Testis (tissue), 3 donors: Measurements from ENCODE around the gene CA6. TPM values are rescaled to one million over a fixed set of nuclear protein-coding genes. Genes with fewer than 3 reads are reported as not detected.

ENCODE experiments used
- DNase-seq: peaks from one replicate; pipeline ENCODE4 v3.0.0-alpha.2; 2019
- H3K27ac ChIP-seq, 2 donors: fragments of 200-600 bp; sonication (generic); one replicate each; pipeline ENCODE4 v1.5.1; 2019
- H3K27me3 ChIP-seq: fragments of 200-600 bp; sonication (generic); one replicate; pipeline ENCODE4 v1.5.1; 2019
- H3K36me3 ChIP-seq: fragments of 200-600 bp; sonication (generic); one replicate; pipeline ENCODE4 v1.5.1; 2017; ENCODE audit warnings: low read depth; ENCODE audit errors: missing control alignments
- H3K4me1 ChIP-seq: fragments of 200-600 bp; sonication (generic); one replicate; pipeline ENCODE4 v1.5.1; 2019
- H3K4me3 ChIP-seq, 2 donors: fragments of 200-600 bp; sonication (generic); one replicate each; pipeline ENCODE4 v1.5.1; 2017 to 2019
- H3K9me3 ChIP-seq: fragments of 200-600 bp; sonication (generic); one replicate; pipeline ENCODE4 v1.5.1; 2017
- POLR2A ChIP-seq: fragments of 450-650 bp; IDR thresholded peaks from one replicate; pipeline ENCODE4 v1.6.1; 2017; ENCODE audit warnings: antibody characterized with exemption, mild to moderate bottlenecking, moderate library complexity
- whole genome bisulfite sequencing, 2 donors: methylation state at CpG; one replicate each; pipeline ENCODE4 v1.1.5; 2018; 5-methylcytosine and 5-hydroxymethylcytosine counted together
- intact Hi-C: fragments of 100-400 bp; cut with DNase I; formaldehyde crosslinking; loops from one replicate; pipeline ENCODE4 v1.15.1; 2023; ENCODE audit warnings: low total_unique reads
- polyA plus RNA-seq: library from polyadenylated mRNA; stranded (reverse); fragments of 350-450 nt; fragmentation: Illumina TruSeq; extraction: RNeasy Lipid Tissue Mini Kit (QIAGEN cat#74804); gene quantifications from one replicate; pipeline ENCODE4 v1.2.3, GENCODE V29; 2014; ENCODE audit warnings: low read depth, low replicate concordance; ENCODE audit not compliant: insufficient read depth
- small RNA-seq, 2 donors: library from RNA; depleted of rRNA; stranded (forward); fragments of <200 nt; gene quantifications; one replicate each; pipeline ENCODE3, GENCODE V24; 2016
- total RNA-seq, 2 donors: library from RNA; depleted of rRNA; stranded (reverse); fragments of >200 nt; gene quantifications; one replicate each; pipeline ENCODE4 v1.2.3, GENCODE V29; 2016
- TF ChIP-seq, protein P1 (sequence below), 3 experiments: fragments of 450-650 bp in 2 of 3; fragments of 200-600 bp in 1 of 3; sonication (generic) in 1 of 3; IDR thresholded peaks; one replicate each; pipeline ENCODE4 v1.5.1; 2016 to 2019; ENCODE audit warnings: antibody characterized with exemption in 3 of 3, mild to moderate bottlenecking in 2 of 3, moderate library complexity in 1 of 3

Gene CA6
- total and polyA plus RNA-seq, 3 donors from 2014 or later = 0.68 TPM; not detected in 2

DNA sequence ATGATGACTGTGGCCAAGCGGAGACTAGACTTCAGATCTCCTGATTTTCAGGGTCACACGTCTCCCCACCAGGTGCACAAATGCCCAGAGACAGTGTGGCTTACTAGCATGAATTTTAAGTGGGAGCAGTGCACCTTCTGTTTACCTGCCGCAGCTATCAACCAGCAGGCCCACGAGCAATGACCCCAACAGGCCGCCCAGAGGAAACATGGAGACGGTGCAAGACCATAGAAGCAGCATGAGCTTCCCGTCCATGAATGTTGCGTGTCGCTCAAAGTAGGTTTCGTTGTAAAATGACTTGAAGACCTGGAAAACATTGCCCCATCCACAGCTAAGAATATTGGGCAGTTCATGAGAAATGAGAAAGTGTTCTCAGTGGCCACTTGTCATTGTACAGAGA is 77.1 kb downstream of the CA6 start:
- H3K4me3 ChIP-seq = no peak overlapping the region
- H3K9me3 ChIP-seq = no peaks in the 10 kb centered on the region
- H3K27ac ChIP-seq = no peak overlapping the region
- no peak for DNase-seq
- H3K27me3 ChIP-seq = no peaks in the 10 kb centered on the region
- no peaks in the 10 kb centered on the region for H3K36me3 ChIP-seq
- 93 to 95% methylated on average over 10 of the region's 10 CpGs for WGBS, 2 donors
- H3K4me1 ChIP-seq = no peaks in the 10 kb centered on the region
- intact Hi-C loops = no loop called here
- TF ChIP-seq POLR2A = no peak
- TF ChIP-seq, protein P1, sequence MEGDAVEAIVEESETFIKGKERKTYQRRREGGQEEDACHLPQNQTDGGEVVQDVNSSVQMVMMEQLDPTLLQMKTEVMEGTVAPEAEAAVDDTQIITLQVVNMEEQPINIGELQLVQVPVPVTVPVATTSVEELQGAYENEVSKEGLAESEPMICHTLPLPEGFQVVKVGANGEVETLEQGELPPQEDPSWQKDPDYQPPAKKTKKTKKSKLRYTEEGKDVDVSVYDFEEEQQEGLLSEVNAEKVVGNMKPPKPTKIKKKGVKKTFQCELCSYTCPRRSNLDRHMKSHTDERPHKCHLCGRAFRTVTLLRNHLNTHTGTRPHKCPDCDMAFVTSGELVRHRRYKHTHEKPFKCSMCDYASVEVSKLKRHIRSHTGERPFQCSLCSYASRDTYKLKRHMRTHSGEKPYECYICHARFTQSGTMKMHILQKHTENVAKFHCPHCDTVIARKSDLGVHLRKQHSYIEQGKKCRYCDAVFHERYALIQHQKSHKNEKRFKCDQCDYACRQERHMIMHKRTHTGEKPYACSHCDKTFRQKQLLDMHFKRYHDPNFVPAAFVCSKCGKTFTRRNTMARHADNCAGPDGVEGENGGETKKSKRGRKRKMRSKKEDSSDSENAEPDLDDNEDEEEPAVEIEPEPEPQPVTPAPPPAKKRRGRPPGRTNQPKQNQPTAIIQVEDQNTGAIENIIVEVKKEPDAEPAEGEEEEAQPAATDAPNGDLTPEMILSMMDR (IDR thresholded peaks at IDR 0.05) = no peak

Small RNAs within 50 kb of the gene (small RNA-seq; reads per million reads assigned to genes)
- gene AL139415.2 = 0 reads per million in 2 donors
- gene RN7SL451P = 0 reads per million in 2 donors

Other genes starting within 250 kb of the CA6 start
- 100 to 1,000 TPM; 203 to 229 TPM for gene RERE, start 128.2 kb upstream of the CA6 start, total RNA-seq
- 90.8 TPM for gene RERE, start 128.2 kb upstream of the CA6 start, polyA plus RNA-seq
- 100 to 1,000 TPM; 310 to 380 TPM for gene ENO1, start 67.2 kb upstream of the CA6 start, total RNA-seq
- 589 TPM for gene ENO1, start 67.2 kb upstream of the CA6 start, polyA plus RNA-seq
- 1 to 10 TPM; 1.4 to 2.2 TPM for gene SLC2A7, start 80.6 kb downstream of the CA6 start, total RNA-seq
- gene SLC2A7, start 80.6 kb downstream of the CA6 start, polyA plus RNA-seq = 0.75 TPM
- 10 to 100 TPM; 74.1 to 90.5 TPM for gene SLC2A5, start 123.8 kb downstream of the CA6 start, total RNA-seq
- 230 TPM for gene SLC2A5, start 123.8 kb downstream of the CA6 start, polyA plus RNA-seq
- 10 to 100 TPM in 1 of 2 donors, 1 to 10 TPM in 1; 8.8 to 11.7 TPM for gene GPR157, start 183.2 kb downstream of the CA6 start, total RNA-seq
- 4.1 TPM for gene GPR157, start 183.2 kb downstream of the CA6 start, polyA plus RNA-seq